ENCODE measurements around the gene INPP4A. TPM values are rescaled to one million over a fixed set of nuclear protein-coding genes. Genes with fewer than 3 reads are reported as not detected.

INPP4A gene
- polyA plus RNA-seq, 1 donor (not counting 4 experiments of a cell fraction or from before 2014, with no cell fraction given): 10.7 TPM

- H3K4me2 ChIP-seq (ENCODE audit: control insufficient read depth, extremely low read depth, insufficient read depth, low read depth, low read length): no peak overlapping the region
- no peaks in the 10 kb centered on the region for H3K4me1 ChIP-seq (ENCODE audit: control insufficient read depth, extremely low read depth, insufficient read depth, low read length)
- no peak overlapping the region for H2AFZ ChIP-seq (ENCODE audit: control insufficient read depth, low read length)
- no peaks in the 10 kb centered on the region for H3K9me1 ChIP-seq (ENCODE audit: control insufficient read depth, extremely low read depth, insufficient read depth, low read length)
- H3K4me3 ChIP-seq (ENCODE audit: control insufficient read depth in 2 of 3, extremely low read depth in 1 of 3, insufficient read depth in 2 of 3, low read depth in 1 of 3, low read length in 3 of 3): no peak overlapping the region
- no peak for TF ChIP-seq EZH2 (IDR thresholded peaks at IDR 0.05; ENCODE audit: low read length)
- no peak for TF ChIP-seq CTCF (optimal IDR thresholded peaks at IDR 0.05 in 1 of 3, IDR thresholded peaks at IDR 0.05 in 1 of 3, conservative IDR thresholded peaks at IDR 0.05 in 1 of 3; ENCODE audit: extremely low read depth in 1 of 3, insufficient read depth in 2 of 3, low read length in 3 of 3)
- H4K20me1 ChIP-seq (ENCODE audit: control insufficient read depth, extremely low read depth, insufficient read depth, low read length): no peaks in the 10 kb centered on the region
- no peaks in the 10 kb centered on the region for H3K79me2 ChIP-seq (ENCODE audit: control insufficient read depth, insufficient read depth, low read length)
- no peak overlapping the region for H3K27ac ChIP-seq (ENCODE audit: control insufficient read depth, insufficient read depth, low read length)
- H3K9me3 ChIP-seq (ENCODE audit: control insufficient read depth, low read depth, low read length): no peaks in the 10 kb centered on the region
- DNase-seq (ENCODE audit: low read depth, low spot score) (no peak), FAIRE-seq (no peak)
- no peaks in the 10 kb centered on the region for H3K27me3 ChIP-seq (ENCODE audit: control insufficient read depth, extremely low read depth, insufficient read depth, low read length)
- dilution Hi-C loops (cut with MboI; ENCODE audit: extremely low pct_ligation_motif_present, low sequenced_read_pairs): no loop called here
- no peaks in the 10 kb centered on the region for H3K36me3 ChIP-seq (ENCODE audit: control insufficient read depth in 2 of 2, extremely low read depth in 1 of 2, insufficient read depth in 2 of 2, low read length in 2 of 2)
- H3K9ac ChIP-seq (ENCODE audit: control insufficient read depth, extremely low read depth, insufficient read depth, low read length): no peak overlapping the region
Measured at GRCh38 chr2:98416383-98417159, 28.1 kb upstream of the INPP4A start.

- DNase-seq (ENCODE audit: low read depth, low spot score) (no peak), FAIRE-seq (no peak)
- H3K27ac ChIP-seq (ENCODE audit: control insufficient read depth, insufficient read depth, low read length): no peak overlapping the region
Measured at GRCh38 chr2:98419544-98419943, 25.1 kb upstream of the INPP4A start.

More at GRCh38 chr2:98419544-98419943, 25.1 kb upstream of the INPP4A start:
- Histone ChIP-seq H3K4me2 (ENCODE audit: control insufficient read depth, extremely low read depth, insufficient read depth, low read depth, low read length) (no peak overlapping the region), H3K9me3 (ENCODE audit: control insufficient read depth, low read depth, low read length) (no peaks in the 10 kb centered on the region), H3K4me1 (ENCODE audit: control insufficient read depth, extremely low read depth, insufficient read depth, low read length) (no peaks in the 10 kb centered on the region), H3K79me2 (ENCODE audit: control insufficient read depth, insufficient read depth, low read length) (no peaks in the 10 kb centered on the region), H4K20me1 (ENCODE audit: control insufficient read depth, extremely low read depth, insufficient read depth, low read length) (no peaks in the 10 kb centered on the region), H3K27me3 (ENCODE audit: control insufficient read depth, extremely low read depth, insufficient read depth, low read length) (no peaks in the 10 kb centered on the region), H3K9me1 (ENCODE audit: control insufficient read depth, extremely low read depth, insufficient read depth, low read length) (no peaks in the 10 kb centered on the region), H2AFZ (ENCODE audit: control insufficient read depth, low read length) (no peak overlapping the region), H3K4me3 (ENCODE audit: control insufficient read depth in 2 of 3, extremely low read depth in 1 of 3, insufficient read depth in 2 of 3, low read depth in 1 of 3, low read length in 3 of 3) (no peak overlapping the region), H3K36me3 (ENCODE audit: control insufficient read depth in 2 of 2, extremely low read depth in 1 of 2, insufficient read depth in 2 of 2, low read length in 2 of 2) (no peaks in the 10 kb centered on the region), H3K9ac (ENCODE audit: control insufficient read depth, extremely low read depth, insufficient read depth, low read length) (no peak overlapping the region)
- TF ChIP-seq CTCF (optimal IDR thresholded peaks at IDR 0.05 in 1 of 3, IDR thresholded peaks at IDR 0.05 in 1 of 3, conservative IDR thresholded peaks at IDR 0.05 in 1 of 3; ENCODE audit: extremely low read depth in 1 of 3, insufficient read depth in 2 of 3, low read length in 3 of 3) (no peak), EZH2 (IDR thresholded peaks at IDR 0.05; ENCODE audit: low read length) (no peak)
- dilution Hi-C loops (cut with MboI; ENCODE audit: extremely low pct_ligation_motif_present, low sequenced_read_pairs): no loop called here
